Measurements from ENCODE around the gene PHYH.
"Not testable (repeated sequence)": the region's sequence is repeated elsewhere in the genome, so short reads cannot be mapped to it uniquely, and the experiment has no call there.

The PHYH gene

GRCh38 chr10:13271552-13272163 is 28.2 kb downstream of the PHYH start:
- peak; percentile 87 for DNase-seq (ENCODE audit: low spot score)

- no peak for DNase-seq (ENCODE audit: low spot score)
Observed at GRCh38 chr10:13270877-13271551, 28.9 kb downstream of the PHYH start.

DNA sequence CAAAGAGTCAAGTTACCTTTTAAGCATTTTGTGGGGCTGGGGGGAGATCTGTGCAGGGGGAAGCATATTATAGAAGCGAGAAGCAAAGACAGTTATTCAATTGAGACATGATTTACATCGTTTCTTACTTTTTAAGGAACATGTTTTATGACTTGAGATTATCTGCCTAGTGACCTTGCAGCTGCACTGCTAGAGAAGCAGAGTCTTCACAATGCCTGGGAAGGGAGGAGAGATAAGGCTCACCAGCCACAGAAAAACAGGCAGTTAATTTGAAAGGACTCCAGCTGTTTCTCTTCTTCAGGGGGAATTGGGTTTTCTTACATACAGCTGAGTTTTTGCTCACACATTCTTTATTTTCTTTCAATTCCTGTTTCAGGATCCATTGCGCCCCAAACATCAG is 31.0 kb downstream of the PHYH start:
- DNase-seq (ENCODE audit: low spot score) = no peak

DNA sequence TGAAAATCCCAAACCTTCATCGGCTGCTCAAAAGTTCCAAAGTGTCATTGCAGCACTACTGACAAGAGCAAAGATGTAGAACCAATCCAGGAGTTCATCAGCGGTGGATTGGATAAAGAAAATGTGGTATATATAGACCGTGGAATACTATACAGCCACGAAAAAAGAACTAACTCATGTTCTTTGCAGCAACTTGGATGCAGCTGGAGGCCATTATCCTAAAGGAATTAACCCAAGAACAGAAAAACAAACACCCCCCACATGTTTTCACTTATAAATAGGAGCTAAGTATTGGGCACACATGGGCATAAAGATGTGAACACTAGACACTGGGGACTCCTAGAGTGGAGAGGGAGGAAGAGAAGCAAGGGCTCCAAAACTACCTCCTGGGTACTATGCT is 31.6 kb downstream of the PHYH start:
- no peak for DNase-seq (ENCODE audit: low spot score)

DNA sequence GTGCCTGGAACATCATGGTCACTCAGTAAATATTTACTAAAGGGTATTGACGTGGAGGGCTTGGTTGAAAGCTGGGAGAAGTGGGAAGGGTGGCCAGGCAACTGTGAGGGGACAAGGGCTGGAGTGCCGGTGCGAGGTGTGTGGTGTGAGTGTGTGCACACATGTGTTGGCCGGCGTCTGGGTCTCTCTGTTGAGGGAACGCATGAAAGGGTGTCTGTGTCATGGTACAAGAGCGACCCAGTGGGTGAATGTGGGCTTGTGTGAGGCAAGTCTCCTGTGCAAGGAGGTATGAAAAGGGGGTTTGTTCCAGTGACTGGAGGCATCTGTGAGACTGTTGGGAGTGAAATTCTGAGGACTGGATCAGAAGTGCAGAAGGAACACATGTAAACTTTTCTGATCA is 36.3 kb downstream of the PHYH start:
- no peak for DNase-seq (ENCODE audit: low spot score)

DNA sequence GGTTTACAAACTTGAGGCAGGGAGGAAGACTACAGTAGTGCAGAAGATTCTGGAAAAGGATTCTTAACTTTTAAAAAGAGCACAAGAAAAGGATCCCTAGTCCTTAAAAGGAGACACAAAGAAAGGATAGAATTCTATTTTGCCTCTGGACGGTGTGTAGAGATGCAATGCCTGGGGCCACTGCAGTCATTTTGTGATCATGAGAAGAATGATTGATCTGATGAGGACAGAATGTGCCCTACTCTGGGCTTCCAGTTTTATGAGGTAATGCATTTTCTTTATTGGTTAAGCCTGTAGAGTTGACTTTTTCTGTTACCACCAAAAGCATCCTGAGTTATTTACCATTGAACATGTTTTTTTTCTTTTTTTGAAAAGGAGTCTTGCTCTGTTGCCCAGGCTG is 37.4 kb downstream of the PHYH start:
- DNase-seq (ENCODE audit: low spot score) = no peak

DNA sequence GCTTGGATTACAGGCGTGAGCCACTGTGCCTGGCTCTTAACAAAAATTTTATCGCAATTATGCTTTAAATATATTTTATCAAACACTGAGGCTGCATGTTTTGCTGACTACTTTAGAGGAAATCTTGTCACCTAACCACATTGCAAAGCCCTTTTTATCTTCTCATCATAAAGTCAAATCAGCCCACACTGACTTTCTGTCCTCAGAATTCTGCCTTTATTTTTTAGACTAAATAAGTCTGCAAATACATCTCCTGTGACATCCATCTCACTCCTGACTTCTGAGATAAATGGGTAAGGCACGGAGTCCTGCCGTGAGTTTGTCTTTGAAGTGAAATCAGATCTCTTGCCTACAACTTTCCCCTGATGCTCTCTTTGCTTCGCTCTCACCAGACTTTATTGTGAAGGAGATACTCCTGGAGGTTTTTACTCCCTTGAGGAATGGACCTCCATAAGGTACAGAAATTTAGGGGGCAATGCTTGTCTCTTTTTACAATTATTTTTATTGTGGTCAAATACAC is 42.2 kb downstream of the PHYH start:
- DNase-seq (ENCODE audit: low spot score) = no peak

GRCh38 chr10:13256627-13257026 is 43.2 kb downstream of the PHYH start:
- DNase-seq (ENCODE audit: low spot score) = no peak

DNA sequence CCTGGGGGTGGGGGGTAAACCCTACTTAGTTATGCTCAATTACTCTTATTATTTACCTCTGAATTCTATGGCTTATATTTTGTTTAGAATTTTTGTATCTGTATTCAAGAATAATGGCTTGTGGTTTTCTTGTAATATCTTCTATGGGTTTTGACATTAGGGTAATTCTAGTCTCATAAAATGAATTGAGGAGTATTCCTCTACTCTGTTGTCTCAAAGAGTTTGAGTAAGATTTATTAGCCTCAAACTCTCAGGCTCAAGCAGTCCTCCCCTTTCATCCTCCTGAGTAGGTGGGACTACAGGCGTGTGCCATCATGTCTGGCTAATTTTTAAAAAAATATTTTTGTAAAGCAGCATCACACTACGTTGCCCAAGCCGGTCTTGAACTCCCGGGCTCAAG is 46.1 kb downstream of the PHYH start:
- no peak for DNase-seq (ENCODE audit: low spot score)

DNA sequence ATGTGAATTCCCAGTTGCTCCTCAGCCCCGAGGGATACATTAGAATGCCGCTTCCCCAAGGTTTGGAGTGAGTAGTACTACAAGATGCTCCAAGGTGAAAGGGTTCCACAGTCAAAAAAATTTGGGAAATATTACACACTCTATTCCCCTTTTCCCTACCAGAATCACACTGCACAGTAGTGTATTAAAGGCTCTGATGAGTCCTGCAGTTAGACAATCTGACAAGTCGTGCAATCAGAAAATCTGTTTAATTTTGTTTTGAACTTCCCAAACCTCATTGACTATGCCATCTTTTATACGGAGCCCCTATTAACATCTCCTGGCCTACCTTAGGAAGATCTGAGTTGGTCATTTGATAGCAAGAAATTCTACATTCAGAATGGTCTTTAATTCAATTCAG is 52.1 kb downstream of the PHYH start:
- no peak for DNase-seq (ENCODE audit: low spot score)

- DNase-seq (ENCODE audit: low spot score) = no peak
Observed at GRCh38 chr10:13247246-13247645, 52.6 kb downstream of the PHYH start.

- DNase-seq (ENCODE audit: low spot score) = not testable (repeated sequence)
Observed at GRCh38 chr10:13242260-13242659, 57.6 kb downstream of the PHYH start.

DNA sequence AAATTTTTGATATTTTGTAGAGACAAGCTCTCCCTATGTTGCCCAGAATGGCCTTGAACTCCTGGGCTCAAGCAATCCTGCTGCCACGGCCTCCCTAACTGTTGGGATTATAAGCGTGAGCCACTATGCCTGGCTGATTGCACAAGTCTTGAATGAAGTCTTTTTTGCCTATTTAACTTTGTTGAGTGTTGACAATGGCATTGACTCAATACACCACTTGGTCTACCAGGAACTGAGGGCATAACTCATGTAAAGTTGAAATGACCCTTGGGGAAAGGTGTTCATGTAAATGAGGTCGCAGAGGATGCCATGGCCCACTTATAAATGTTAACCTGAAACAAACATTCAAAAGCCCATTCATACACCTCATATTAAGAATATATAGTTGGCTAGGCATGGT is 58.3 kb downstream of the PHYH start:
- DNase-seq (ENCODE audit: low spot score) = no peak

GRCh38 chr10:13239923-13240322 is 59.9 kb downstream of the PHYH start:
- no peak for DNase-seq (ENCODE audit: low spot score)

GRCh38 chr10:13238271-13239077 is 61.4 kb downstream of the PHYH start:
- DNase-seq (ENCODE audit: low spot score) = no peak

GRCh38 chr10:13236638-13237037 is 63.2 kb downstream of the PHYH start:
- DNase-seq (ENCODE audit: low spot score) = no peak

GRCh38 chr10:13234736-13235135 is 65.1 kb downstream of the PHYH start:
- not testable (repeated sequence) for DNase-seq (ENCODE audit: low spot score)

GRCh38 chr10:13234172-13234571 is 65.7 kb downstream of the PHYH start, which contains the start of gene UCMA:
Gene UCMA (minus strand): TSS chr10:13234374. CDS start chr10:13234258, 116 bp downstream.
- DNase-seq (ENCODE audit: low spot score) = no peak

DNA sequence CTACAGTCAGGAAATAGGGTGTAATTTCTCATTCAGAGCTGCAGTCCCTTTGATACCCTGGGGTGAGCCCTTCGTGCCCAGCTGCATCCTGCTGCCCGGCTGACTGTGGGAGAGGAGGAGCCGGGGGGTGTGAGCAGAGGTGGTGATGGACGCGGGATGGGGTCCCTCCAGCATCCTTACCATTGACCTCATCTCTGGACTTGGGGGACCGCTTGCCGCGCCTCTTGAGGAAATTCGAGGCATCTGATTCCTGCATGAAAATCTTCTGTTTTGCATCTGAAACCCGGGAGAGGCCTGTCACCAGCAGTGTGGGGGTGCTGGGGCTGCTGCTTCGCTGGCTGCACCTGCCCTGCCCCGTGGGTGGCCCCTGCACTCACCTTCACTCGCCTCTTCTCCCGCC is 66.5 kb downstream of the PHYH start:
- DNase-seq (ENCODE audit: low spot score) = no peak

DNA sequence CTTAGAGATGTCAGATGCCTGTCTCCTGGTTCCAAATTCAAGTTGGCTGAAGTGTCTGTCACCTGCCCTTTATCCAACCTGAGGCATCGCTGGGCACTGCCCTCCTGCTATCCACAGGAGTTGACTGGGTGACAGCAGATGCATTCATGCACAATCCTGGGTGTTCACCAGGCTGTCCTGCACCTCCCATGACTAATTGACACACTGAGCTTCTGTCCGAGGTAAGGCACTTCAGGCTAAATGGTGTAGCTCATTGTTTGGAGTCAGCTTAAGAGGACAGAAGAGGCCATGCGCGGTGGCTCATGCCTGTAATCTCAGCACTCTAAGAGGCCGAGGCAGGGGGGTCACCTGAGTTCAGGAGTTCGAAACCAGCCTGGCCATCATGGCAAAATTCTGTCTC is 68.1 kb downstream of the PHYH start:
- DNase-seq (ENCODE audit: low spot score) = no peak

DNA sequence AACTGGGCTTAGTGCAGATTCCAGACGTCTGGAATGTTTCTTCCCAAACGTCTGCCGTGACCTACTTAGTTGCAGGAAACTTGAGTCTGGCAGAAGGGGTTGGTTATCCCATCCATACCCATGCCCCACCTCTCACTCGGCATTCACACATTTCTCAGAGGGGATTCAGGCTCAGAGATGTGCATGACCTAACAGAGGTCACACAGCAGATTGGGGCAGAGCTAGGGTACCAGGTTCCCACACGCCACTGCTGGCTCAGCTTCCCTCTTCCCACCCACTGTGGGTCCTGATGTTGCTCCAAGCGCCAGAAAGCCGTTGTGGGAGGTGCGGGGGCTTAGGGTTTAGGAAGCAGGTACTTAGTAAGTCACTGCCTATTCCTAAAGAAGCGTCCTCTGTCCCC is 68.7 kb downstream of the PHYH start:
- no peak for DNase-seq (ENCODE audit: low spot score)

Data from HuH-7.5 (cell line).